SK-N-SH (cell line): ENCODE measurements around the gene GUCY1A1. TPM values are rescaled to one million over a fixed set of nuclear protein-coding genes. Genes with fewer than 3 reads are reported as not detected.
A peak's percentile ranks its signal among the peaks of the same experiment; 100 is the strongest.

Experiments used
- CTCF ChIA-PET: fragments of 300-600, 350-600 bp; formaldehyde crosslinking; extraction: SDS; loops from one replicate; lab custom pipeline; 2021; lab: Yijun Ruan, JAX
- POLR2A ChIA-PET: fragments of 350-600 bp; sonication (Branson Sonifier 250); formaldehyde crosslinking; extraction: SDS; loops from one replicate; lab custom pipeline; 2020; ENCODE audit warnings: antibody characterized with exemption, inconsistent platforms; lab: Yijun Ruan, JAX
- DNase-seq: peaks from one replicate; pipeline ENCODE4 v3.0.0; 2012
- H2AFZ ChIP-seq: fragments of 200-600 bp; sonication (generic); 2 replicates; pipeline ENCODE4 v1.8.1; 2016; ENCODE audit warnings: antibody characterized with exemption, mild to moderate bottlenecking, low read depth
- H3F3A ChIP-seq: fragments of 200-600 bp; sonication (generic); replicated peaks from 2 replicates; pipeline ENCODE3; 2016; ENCODE audit warnings: antibody characterized with exemption, mild to moderate bottlenecking; ENCODE audit not compliant: insufficient read depth
- H3K27ac ChIP-seq, 2 experiments: fragments of 200-500 bp in 1 of 2; fragments of 200-600 bp in 1 of 2; sonication (Bioruptor generic) in 1 of 2; sonication (generic), shearing (Covaris generic) in 1 of 2; 2 replicates each; pipeline versions ENCODE4 v1.5.1 to v1.6.1; 2014 to 2016; ENCODE audit warnings: low read depth in 2 of 2, inconsistent platforms in 1 of 2, low read length in 1 of 2, mild to moderate bottlenecking in 1 of 2, mixed read lengths in 1 of 2
- H3K27me3 ChIP-seq: fragments of 200-600 bp; sonication (generic), shearing (Covaris generic); 2 replicates; pipeline ENCODE4 v1.6.1; 2016; ENCODE audit warnings: mixed run types; ENCODE audit not compliant: insufficient read depth
- H3K36me3 ChIP-seq, 2 experiments: fragments of 200-500 bp in 1 of 2; fragments of 200-600 bp in 1 of 2; sonication (Bioruptor generic) in 1 of 2; sonication (generic) in 1 of 2; replicated peaks in 1 of 2; 2 replicates each; pipeline versions ENCODE3 to v1.5.1; 2014 to 2016; ENCODE audit warnings: low read length in 1 of 2, mild to moderate bottlenecking in 1 of 2; ENCODE audit not compliant: insufficient read depth in 2 of 2, control insufficient read depth in 1 of 2
- H3K4me1 ChIP-seq, 2 experiments: fragments of 200-500 bp in 1 of 2; fragments of 200-600 bp in 1 of 2; sonication (Bioruptor generic) in 1 of 2; sonication (generic), shearing (Covaris generic) in 1 of 2; 2 replicates each; pipeline versions ENCODE4 v1.5.1 to v1.6.1; 2014 to 2016; ENCODE audit warnings: low read depth in 1 of 2, low read length in 1 of 2, mixed run types in 1 of 2; ENCODE audit not compliant: insufficient read depth in 2 of 2, control insufficient read depth in 1 of 2
- H3K4me2 ChIP-seq: fragments of 200-600 bp; sonication (generic), shearing (Covaris generic); 2 replicates; pipeline ENCODE4 v1.6.1; 2017; ENCODE audit warnings: mixed run types
- H3K4me3 ChIP-seq, 2 experiments: fragments of 200-500 bp in 1 of 2; fragments of 200-600 bp in 1 of 2; sonication (Bioruptor generic) in 1 of 2; sonication (generic), shearing (Covaris generic) in 1 of 2; 2 replicates each; pipeline versions ENCODE4 v1.5.1 to v1.8.1; 2014 to 2016; ENCODE audit warnings: low read depth in 2 of 2, inconsistent platforms in 1 of 2, low read length in 1 of 2, mild to moderate bottlenecking in 1 of 2, mixed read lengths in 1 of 2, moderate library complexity in 1 of 2
- H3K79me2 ChIP-seq: fragments of 200-600 bp; sonication (generic); 2 replicates; pipeline ENCODE4 v1.8.1; 2017; ENCODE audit warnings: mild to moderate bottlenecking; ENCODE audit not compliant: insufficient read depth
- H3K9ac ChIP-seq: fragments of 200-600 bp; sonication (generic); 2 replicates; pipeline ENCODE4 v1.6.1; 2017; ENCODE audit warnings: mixed run types
- H3K9me2 ChIP-seq: fragments of 200-600 bp; sonication (generic); 2 replicates; pipeline ENCODE4 v1.6.1; 2017; ENCODE audit warnings: mixed run types
- H3K9me3 ChIP-seq: fragments of 200-600 bp; sonication (generic); 2 replicates; pipeline ENCODE4 v1.6.1; 2017; ENCODE audit warnings: mixed run types, mild to moderate bottlenecking, moderate library complexity
- H4K20me1 ChIP-seq: fragments of 200-600 bp; sonication (generic); 2 replicates; pipeline ENCODE4 v1.6.1; 2017; ENCODE audit warnings: mild to moderate bottlenecking, mixed run types; ENCODE audit not compliant: insufficient read depth
- CHD2 ChIP-seq: fragments of 150-350 bp; IDR thresholded peaks from 2 replicates; pipeline ENCODE4 v1.6.1; 2018; ENCODE audit warnings: low read length; ENCODE audit not compliant: partially characterized antibody
- CTCF ChIP-seq: fragments of 200-600 bp; sonication (generic); IDR thresholded peaks from 2 replicates; pipeline ENCODE4 v1.6.1; 2017; ENCODE audit warnings: antibody characterized with exemption, mild to moderate bottlenecking, moderate library complexity
- ELF1 ChIP-seq: IDR thresholded peaks from 2 replicates; pipeline ENCODE4 v1.4.0; 2012
- EP300 ChIP-seq, 2 experiments: IDR thresholded peaks; 2 replicates each; pipeline versions ENCODE4 v1.4.0 to v1.6.1; 2012; ENCODE audit warnings: borderline replicate concordance in 1 of 2, low read depth in 1 of 2, low read length in 1 of 2
- EZH2phosphoT487 ChIP-seq: fragments of 200-600 bp; sonication (generic); IDR thresholded peaks from 2 replicates; pipeline ENCODE4 v1.6.1; 2017; ENCODE audit warnings: low read depth, mixed run types, mild to moderate bottlenecking, antibody characterized with exemption, moderate library complexity, borderline replicate concordance
- FOSL2 ChIP-seq: IDR thresholded peaks from 2 replicates; pipeline ENCODE4 v1.4.0; 2012; ENCODE audit warnings: low read depth, mild to moderate bottlenecking, moderate library complexity, borderline replicate concordance
- FOXJ3 ChIP-seq: sonication (generic); formaldehyde crosslinking; IDR thresholded peaks from 2 replicates; pipeline ENCODE4 v1.5.1; 2020; ENCODE audit warnings: mild to moderate bottlenecking, missing genetic modification reagents
- JUND ChIP-seq: IDR thresholded peaks from 2 replicates; pipeline ENCODE4 v1.4.0; 2012
- MEF2A ChIP-seq: IDR thresholded peaks from 2 replicates; pipeline ENCODE4 v1.4.0; 2012; ENCODE audit warnings: low read depth, borderline replicate concordance
- NFIC ChIP-seq: IDR thresholded peaks from 2 replicates; pipeline ENCODE4 v1.4.0; 2012; ENCODE audit warnings: borderline replicate concordance
- POLR2AphosphoS5 ChIP-seq: IDR thresholded peaks from 2 replicates; pipeline ENCODE4 v1.6.1; 2012; ENCODE audit warnings: low read depth, low read length
- RCOR1 ChIP-seq: fragments of 150-350 bp; IDR thresholded peaks from 2 replicates; pipeline ENCODE4 v1.6.1; 2017; ENCODE audit warnings: antibody characterized with exemption, low read length
- RFX5 ChIP-seq: IDR thresholded peaks from 2 replicates; pipeline ENCODE4 v1.6.1; 2012; ENCODE audit warnings: mild to moderate bottlenecking, improper control_type of control experiment, low read length
- RXRA ChIP-seq: IDR thresholded peaks from 2 replicates; pipeline ENCODE4 v1.4.0; 2012; ENCODE audit warnings: low read depth, mild to moderate bottlenecking, borderline replicate concordance
- SMC3 ChIP-seq: IDR thresholded peaks from 2 replicates; pipeline ENCODE4 v1.6.1; 2012; ENCODE audit warnings: low read depth, low read length, improper control_type of control experiment
- TAF1 ChIP-seq: IDR thresholded peaks from 2 replicates; pipeline ENCODE4 v1.6.1; 2012; ENCODE audit warnings: low read depth, mild to moderate bottlenecking, low read length, moderate library complexity, borderline replicate concordance
- TCF12 ChIP-seq: IDR thresholded peaks from 2 replicates; pipeline ENCODE4 v1.4.0; 2012
- USF1 ChIP-seq: IDR thresholded peaks from 2 replicates; pipeline ENCODE4 v1.4.0; 2012; ENCODE audit warnings: low read depth, borderline replicate concordance
- WGBS: methylation state at CpG from one replicate; pipeline ENCODE4 v1.1.6; 2017; ENCODE audit warnings: low lambda C conversion rate; 5-methylcytosine and 5-hydroxymethylcytosine counted together
- polyA plus RNA-seq, 3 experiments: library from polyadenylated mRNA; depleted of rRNA; stranded (reverse); fragments of >200 nt; gene quantifications; 2 replicates each; pipeline ENCODE4 v1.2.3, GENCODE V29; 2012
- TF ChIP-seq, protein P1 (sequence below): IDR thresholded peaks from 2 replicates; pipeline ENCODE4; 2012
- TF ChIP-seq, protein P2 (sequence below): fragments of 150-350 bp; IDR thresholded peaks from 2 replicates; pipeline ENCODE4 v1.6.1; 2017; ENCODE audit warnings: antibody characterized with exemption, low read length, low read depth, borderline replicate concordance

Gene GUCY1A1
- polyA plus RNA-seq, 1 of the 3 experiments (the other 2 are of a cell fraction): 0.03 TPM

GRCh38 chr4:155653052-155653451, 13.6 kb upstream of the GUCY1A1 start (continued):
- no peak for TF ChIP-seq CTCF
- no peak for TF ChIP-seq TAF1
- no peak for TF ChIP-seq NFIC
- TF ChIP-seq CHD2: peak; percentile 48
- peak; percentile 60; the same call in 1 of the 2 replicates for TF ChIP-seq FOXJ3 (CRISPR knock-in tag)
- TF ChIP-seq ELF1: no peak
- TF ChIP-seq FOSL2: no peak
- no peak for TF ChIP-seq RFX5
- TF ChIP-seq JUND: no peak

GRCh38 chr4:155656025-155656424, 10.6 kb upstream of the GUCY1A1 start:
- Histone ChIP-seq H3K9me2 (no peaks in the 10 kb centered on the region), H3K4me3 (no peak overlapping the region), H3F3A (no peaks in the 10 kb centered on the region), H3K79me2 (no peaks in the 10 kb centered on the region), H3K27ac (no peak overlapping the region), H3K4me1 (peaks cover 0 to 2% of the 10 kb centered on the region in 2 experiments; a peak in 2 of 4 replicates), H4K20me1 (no peaks in the 10 kb centered on the region), H3K27me3 (no peaks in the 10 kb centered on the region), H3K9ac (no peak overlapping the region), H3K36me3 (no peaks in the 10 kb centered on the region), H2AFZ (no peak overlapping the region), H3K4me2 (no peak overlapping the region), H3K9me3 (no peaks in the 10 kb centered on the region)
- ChIA-PET CTCF (no interaction called here), POLR2A (no interaction called here)
- TF ChIP-seq FOSL2 (no peak), RCOR1 (no peak), USF1 (no peak), CHD2 (no peak), TAF1 (no peak), EZH2phosphoT487 (no peak), JUND (no peak), EP300 (IDR thresholded peaks at IDR 0.05; ENCODE audit: borderline replicate concordance in 1 of 2, low read depth in 1 of 2, low read length in 1 of 2) (no peak), SMC3 (no peak), RXRA (no peak), RFX5 (no peak), MEF2A (no peak), TCF12 (no peak), POLR2AphosphoS5 (no peak)
- TF ChIP-seq, protein P1, sequence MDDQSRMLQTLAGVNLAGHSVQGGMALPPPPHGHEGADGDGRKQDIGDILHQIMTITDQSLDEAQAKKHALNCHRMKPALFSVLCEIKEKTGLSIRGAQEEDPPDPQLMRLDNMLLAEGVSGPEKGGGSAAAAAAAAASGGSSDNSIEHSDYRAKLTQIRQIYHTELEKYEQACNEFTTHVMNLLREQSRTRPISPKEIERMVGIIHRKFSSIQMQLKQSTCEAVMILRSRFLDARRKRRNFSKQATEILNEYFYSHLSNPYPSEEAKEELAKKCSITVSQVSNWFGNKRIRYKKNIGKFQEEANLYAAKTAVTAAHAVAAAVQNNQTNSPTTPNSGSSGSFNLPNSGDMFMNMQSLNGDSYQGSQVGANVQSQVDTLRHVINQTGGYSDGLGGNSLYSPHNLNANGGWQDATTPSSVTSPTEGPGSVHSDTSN: no peak
- TF ChIP-seq, protein P2, sequence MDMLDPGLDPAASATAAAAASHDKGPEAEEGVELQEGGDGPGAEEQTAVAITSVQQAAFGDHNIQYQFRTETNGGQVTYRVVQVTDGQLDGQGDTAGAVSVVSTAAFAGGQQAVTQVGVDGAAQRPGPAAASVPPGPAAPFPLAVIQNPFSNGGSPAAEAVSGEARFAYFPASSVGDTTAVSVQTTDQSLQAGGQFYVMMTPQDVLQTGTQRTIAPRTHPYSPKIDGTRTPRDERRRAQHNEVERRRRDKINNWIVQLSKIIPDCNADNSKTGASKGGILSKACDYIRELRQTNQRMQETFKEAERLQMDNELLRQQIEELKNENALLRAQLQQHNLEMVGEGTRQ: no peak
- DNase-seq: no peak
- WGBS: 54% methylated on average over 4 of the region's 4 CpGs
